ENCODE results near the gene LANCL3. TPM values are rescaled to one million over a fixed set of nuclear protein-coding genes. Genes with fewer than 3 reads are reported as not detected.

The LANCL3 gene
- total RNA-seq, 1 experiment from 2014 or later, result 0.48 TPM

- TF ChIP-seq STAT6 (CRISPR knock-in tag; conservative IDR thresholded peaks at IDR 0.05; ENCODE audit: low read depth) (no peak), TP53 (CRISPR knock-in tag; IDR thresholded peaks at IDR 0.05) (peak; percentile 90), TEAD1 (CRISPR knock-in tag; IDR thresholded peaks at IDR 0.05) (peak; percentile 83; the same call in 1 of the 2 replicates), MXD4 (CRISPR knock-in tag; IDR thresholded peaks at IDR 0.05; ENCODE audit: borderline replicate concordance) (no peak), ZNF138 (CRISPR knock-in tag; conservative IDR thresholded peaks at IDR 0.05) (0 out of 2 replicates have a peak, but pooled peaks have one; percentile 22), ZNF317 (CRISPR knock-in tag; IDR thresholded peaks at IDR 0.05; ENCODE audit: borderline replicate concordance, low read depth) (peak; percentile 57; the same call in 1 of the 2 replicates), E2F4 (CRISPR knock-in tag; IDR thresholded peaks at IDR 0.05; ENCODE audit: borderline replicate concordance, low read depth) (peak; percentile 65; the same call in 1 of the 2 replicates), HMGXB4 (CRISPR knock-in tag; IDR thresholded peaks at IDR 0.05) (peak; percentile 34; the same call in 1 of the 2 replicates), GRHL2 (CRISPR knock-in tag; IDR thresholded peaks at IDR 0.05; ENCODE audit: insufficient replicate concordance, severe bottlenecking) (no peak), ZNF281 (CRISPR knock-in tag; IDR thresholded peaks at IDR 0.05) (peak; percentile 86), CREM (CRISPR knock-in tag; IDR thresholded peaks at IDR 0.05) (0 out of 2 replicates have a peak, but pooled peaks have one; percentile 27), ZBTB21 (CRISPR knock-in tag; IDR thresholded peaks at IDR 0.05; ENCODE audit: borderline replicate concordance) (peak; percentile 75; the same call in 1 of the 2 replicates), ELF4 (CRISPR knock-in tag; IDR thresholded peaks at IDR 0.05; ENCODE audit: low read depth) (peak; percentile 73; the same call in 1 of the 2 replicates), NFATC4 (CRISPR knock-in tag; IDR thresholded peaks at IDR 0.05) (no peak), ATF1 (CRISPR knock-in tag; IDR thresholded peaks at IDR 0.05) (peak; percentile 73; the same call in 1 of the 2 replicates), FOXJ3 (CRISPR knock-in tag; IDR thresholded peaks at IDR 0.05; ENCODE audit: borderline replicate concordance) (no peak), ZSCAN18 (CRISPR knock-in tag; IDR thresholded peaks at IDR 0.05) (no peak), SP1 (CRISPR knock-in tag; conservative IDR thresholded peaks at IDR 0.05) (peak; percentile 62), ZNF232 (CRISPR knock-in tag; IDR thresholded peaks at IDR 0.05) (peak; percentile 92; the same call in 1 of the 2 replicates), JAZF1 (CRISPR knock-in tag; IDR thresholded peaks at IDR 0.05) (no peak), ZNF396 (CRISPR knock-in tag; IDR thresholded peaks at IDR 0.05; ENCODE audit: borderline replicate concordance) (no peak), FOXP4 (CRISPR knock-in tag; IDR thresholded peaks at IDR 0.05) (peak; percentile 97), ATF6 (CRISPR knock-in tag; IDR thresholded peaks at IDR 0.05) (0 out of 2 replicates have a peak, but pooled peaks have one; percentile 49)
Measured at GRCh38 chrX:37685381-37686359, 114.2 kb downstream of the LANCL3 start, which contains the start of gene XK (continued).

All from WTC11 (cell line).